ENCODE measurements around the gene MYOM3. TPM values are rescaled to one million over a fixed set of nuclear protein-coding genes. Genes with fewer than 3 reads are reported as not detected.

MYOM3 gene
- total RNA-seq, 1 donor from 2014 or later = 396 TPM

GRCh38 chr1:24102961-24103360, 9.0 kb downstream of the MYOM3 start:
- intact Hi-C loops (cut with DNase I) = no loop called here
- peak; percentile 87 for DNase-seq
- peak; percentile 71 for ATAC-seq (ENCODE audit: poor library complexity)

DNA sequence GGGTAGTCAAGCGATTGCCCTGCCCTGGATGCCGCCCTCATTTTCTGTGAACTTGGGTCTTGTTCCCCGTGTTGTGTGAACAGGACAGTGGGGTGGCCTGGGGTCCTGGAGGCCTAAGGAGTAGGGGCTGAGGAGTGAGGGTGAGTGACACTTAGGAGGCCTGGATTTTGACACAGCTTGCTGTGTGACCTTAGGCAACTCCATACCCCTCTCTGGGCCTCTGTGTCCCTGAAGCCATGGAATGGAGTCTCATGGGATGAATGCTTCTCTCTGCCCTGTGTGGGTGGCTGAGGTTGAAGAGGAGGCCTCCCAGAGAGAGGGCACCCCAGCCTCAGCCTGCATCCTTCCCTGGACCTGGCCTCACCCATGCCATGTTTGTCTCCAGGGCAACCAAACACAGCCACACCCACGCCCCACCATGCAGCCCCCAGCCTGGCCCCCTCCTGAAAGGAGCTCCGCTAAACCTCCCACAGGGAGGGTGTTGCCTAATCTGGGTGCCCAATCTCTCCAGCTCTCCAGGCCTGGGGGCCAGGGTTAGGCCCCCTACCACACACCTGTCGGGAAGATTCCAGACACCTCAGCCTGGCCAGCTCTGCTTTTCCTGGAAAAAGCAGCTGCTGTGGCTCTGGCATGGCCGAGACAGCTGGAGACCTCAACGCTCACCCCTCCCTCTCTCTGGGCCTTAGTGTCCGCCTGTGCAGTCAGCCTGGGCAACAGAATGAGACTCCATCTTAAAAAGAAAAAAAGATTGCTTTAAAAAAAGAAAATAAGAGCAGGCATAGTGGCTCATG, 9.9 kb downstream of the MYOM3 start:
- intact Hi-C loops (cut with DNase I) = no loop called here
- ATAC-seq (ENCODE audit: poor library complexity) = peak; percentile 4
- DNase-seq = no peak

- DNase-seq = no peak
- ATAC-seq (ENCODE audit: poor library complexity) = no peak
- intact Hi-C loops (cut with DNase I) = no loop called here
Observed at GRCh38 chr1:24100945-24101737, 10.8 kb downstream of the MYOM3 start.

DNA sequence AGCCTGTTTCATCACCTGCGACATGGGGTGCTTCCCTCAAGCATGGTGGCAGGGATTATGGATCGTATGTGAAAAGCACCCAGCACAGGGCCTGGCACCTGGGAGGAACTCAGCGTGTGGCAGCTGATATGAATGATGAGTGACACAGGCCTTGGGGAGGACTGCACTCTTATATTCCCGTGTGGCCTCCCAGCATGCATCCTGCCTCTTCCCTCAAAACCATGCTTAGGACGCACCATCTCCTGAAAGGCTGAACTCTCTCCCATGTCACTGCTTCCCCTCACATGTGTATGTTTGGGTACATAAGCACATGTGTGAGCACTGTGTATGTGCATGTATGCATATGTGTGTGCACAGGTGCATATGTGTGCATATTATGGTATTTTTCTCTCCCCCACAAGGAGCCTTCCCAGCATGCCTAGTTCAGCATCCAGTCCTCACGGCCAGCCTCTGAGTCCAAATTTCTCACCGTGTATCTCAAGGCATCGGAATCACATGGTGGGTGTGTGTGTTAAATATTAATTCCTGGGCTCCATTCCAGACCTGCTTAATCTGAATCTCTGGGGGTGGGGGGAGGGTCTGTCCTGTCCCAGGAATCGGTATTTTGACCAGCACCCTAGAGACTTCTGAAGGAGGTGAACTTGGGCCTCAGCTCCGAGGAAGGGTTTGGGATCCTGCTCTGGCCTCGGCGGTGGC, 12.8 kb downstream of the MYOM3 start:
- intact Hi-C loops (cut with DNase I) = no loop called here
- DNase-seq (no peak), ATAC-seq (ENCODE audit: poor library complexity) (no peak)

DNA sequence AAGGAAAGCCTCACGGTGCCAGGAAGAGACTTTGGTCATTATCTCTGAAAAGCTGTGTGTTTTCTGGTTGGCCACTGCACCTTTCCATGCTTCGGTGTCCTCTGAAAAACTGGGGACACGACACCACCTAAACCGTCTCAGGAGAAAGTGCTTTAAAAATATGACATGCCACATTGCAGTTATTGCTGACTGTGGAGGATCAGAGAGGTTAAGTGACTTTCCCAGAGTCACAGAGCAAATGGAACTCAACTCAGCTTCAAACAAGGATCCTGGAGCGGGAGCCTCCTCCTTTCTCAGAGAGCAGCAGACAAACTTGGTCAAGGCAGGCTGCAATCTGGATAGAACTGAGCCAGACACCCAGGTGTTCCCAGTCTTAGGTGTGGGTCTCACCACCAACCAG, 13.8 kb downstream of the MYOM3 start:
- intact Hi-C loops (cut with DNase I) = no loop called here
- DNase-seq (no peak), ATAC-seq (ENCODE audit: poor library complexity) (no peak)

DNA sequence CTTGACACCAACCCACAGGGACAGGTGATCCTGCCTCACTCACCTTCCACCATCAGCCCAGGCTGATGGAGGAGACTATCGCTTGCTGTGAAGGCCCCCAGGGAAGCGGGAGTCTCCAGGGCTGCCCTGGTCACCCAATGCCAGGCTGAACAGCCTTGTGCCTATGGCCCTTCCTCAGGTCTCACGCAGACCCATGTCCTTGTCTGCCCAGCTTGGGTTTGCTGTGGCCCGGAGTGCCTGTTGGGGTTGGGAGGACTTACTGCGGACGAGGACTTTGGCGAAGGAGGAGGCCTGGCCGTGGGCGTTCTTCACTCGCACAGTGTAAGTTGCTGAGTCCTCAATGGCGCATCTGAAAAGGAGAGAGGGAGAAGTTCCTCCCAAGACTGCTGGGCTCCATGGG, 14.3 kb downstream of the MYOM3 start:
- intact Hi-C loops (cut with DNase I) = no loop called here
- DNase-seq = no peak
- ATAC-seq (ENCODE audit: poor library complexity) = no peak

DNA sequence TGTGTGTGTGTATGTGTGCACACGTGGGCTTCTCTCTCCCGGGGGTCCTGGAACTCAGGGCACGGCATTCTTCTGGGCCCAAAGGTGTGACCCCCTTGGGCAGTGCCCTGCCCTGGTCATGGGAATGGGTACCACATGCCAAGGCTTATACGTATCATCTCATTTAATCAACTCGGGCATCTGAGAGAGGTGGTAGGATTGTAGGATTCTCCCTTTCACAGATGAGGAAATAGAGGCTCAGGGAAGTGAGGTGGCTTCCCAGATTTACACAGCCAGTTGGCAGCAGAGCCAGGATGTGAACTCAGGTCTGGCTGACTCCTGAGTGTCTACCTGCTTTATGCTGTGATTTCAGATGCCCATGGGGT, 15.2 kb downstream of the MYOM3 start:
- no peak for DNase-seq
- intact Hi-C loops (cut with DNase I) = no loop called here
- no peak for ATAC-seq (ENCODE audit: poor library complexity)

DNA sequence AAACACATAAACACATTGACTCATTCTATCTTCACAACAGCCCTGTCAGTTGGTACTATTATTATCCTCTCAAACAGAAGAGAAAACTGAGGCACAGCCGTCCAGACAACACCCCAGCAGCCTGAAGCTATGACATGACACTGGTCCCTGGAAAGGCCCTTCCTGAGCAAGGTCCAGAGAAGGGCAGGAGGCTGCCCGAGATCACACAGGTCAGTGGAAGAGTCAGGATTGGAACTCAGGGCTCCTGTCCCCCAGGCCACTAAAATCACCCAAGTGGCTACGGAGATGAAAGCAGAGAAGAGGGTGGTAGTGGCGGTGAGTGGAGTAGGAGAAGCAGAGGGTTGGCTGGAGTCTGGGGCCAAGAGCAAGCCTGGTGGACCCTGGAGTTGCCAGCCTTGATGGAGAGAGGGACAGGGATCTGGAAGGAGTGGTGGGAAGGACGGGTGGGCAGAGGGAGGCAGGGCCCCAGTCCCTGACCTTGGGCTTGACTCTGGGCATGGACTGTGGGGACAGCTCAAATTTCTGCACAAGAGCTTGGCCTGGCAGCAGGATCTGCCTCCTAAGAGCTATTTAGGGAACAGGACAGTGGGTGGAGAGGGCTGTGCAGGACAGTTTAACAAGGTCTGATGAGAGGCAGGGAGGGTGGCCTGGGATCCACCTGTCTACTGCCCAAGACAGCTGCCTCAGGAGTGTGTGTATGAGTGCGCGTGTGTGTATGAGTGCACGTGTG, 15.8 kb downstream of the MYOM3 start:
- ATAC-seq (ENCODE audit: poor library complexity) (peak; percentile 73), DNase-seq (peak; percentile 70)
- intact Hi-C loops (cut with DNase I) = no loop called here

DNA sequence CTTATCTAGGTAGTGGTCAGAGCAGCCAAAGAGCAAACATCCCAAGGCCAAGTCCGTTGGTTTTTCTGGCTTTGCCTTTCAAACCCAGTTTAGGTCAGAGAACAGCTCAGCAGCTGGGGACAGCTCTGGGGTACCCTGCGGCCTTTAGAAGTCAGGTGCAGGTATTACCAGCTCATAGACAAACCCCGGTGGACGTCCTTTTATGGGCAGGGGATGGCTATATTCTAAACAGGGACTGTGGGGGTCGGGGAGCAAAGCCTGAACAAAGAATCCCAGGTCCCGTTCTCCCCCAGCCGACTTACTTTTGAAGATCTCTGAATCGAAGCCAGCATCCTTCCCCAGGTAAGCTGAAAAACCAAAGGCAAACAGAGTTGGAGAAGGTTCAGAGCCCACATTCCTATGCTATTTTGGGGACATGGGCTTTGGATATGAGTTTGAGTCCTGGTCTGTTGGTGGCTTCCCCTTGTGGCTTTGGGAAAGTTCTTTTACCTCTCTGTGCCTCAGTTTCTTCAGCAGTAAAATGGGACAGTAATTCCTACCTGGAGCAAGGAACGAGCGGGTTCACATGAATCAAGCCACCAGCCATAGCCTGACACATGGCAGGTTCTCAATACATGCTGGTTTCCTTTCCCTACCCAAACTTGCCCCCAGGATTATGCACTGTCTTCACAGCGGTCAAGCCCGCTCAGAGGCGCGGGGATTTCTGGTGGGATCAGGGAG, 16.6 kb downstream of the MYOM3 start:
- intact Hi-C loops (cut with DNase I) = no loop called here
- DNase-seq (no peak), ATAC-seq (ENCODE audit: poor library complexity) (no peak)

DNA sequence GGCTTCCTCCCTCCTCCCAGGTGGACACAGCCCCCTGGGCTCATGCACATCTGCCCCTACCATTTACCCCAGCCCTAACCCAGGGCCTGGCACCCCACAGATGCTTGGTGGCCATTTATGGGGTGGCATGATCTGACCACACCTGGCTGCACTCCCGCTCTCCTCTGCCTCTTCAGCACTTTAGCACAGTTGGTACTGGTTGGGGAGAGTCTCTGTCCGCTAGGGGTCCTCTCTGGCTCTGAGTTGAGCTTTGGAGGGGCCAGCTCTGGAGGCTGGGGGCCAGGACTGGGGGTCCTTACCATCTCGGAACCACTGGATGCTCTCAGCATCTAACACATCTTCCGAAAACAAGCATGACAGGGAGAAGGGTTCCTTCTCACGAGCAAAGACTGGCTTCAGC, 17.4 kb downstream of the MYOM3 start:
- DNase-seq (no peak), ATAC-seq (ENCODE audit: poor library complexity) (no peak)
- intact Hi-C loops (cut with DNase I) = no loop called here

DNA sequence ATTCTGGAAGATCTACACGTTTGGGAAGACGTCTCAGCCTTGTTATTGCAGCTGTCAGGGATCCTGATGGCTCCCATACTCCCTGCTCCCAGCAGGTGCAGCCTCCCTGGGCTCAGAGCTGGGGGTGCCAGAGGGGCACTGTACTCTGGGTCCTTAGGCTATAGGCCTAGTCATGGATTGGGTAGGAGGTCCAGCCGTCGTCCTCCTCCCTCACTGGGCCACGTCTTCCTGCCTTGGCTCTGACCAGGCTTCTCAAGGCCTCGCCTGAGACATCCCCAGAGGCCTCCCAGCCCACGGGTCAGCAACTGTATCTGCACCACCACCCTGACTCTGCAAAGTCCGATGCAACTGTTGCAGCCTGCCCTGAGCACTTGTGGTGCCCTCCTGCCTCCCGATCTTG, 18.2 kb downstream of the MYOM3 start:
- ATAC-seq (ENCODE audit: poor library complexity) (no peak), DNase-seq (no peak)
- intact Hi-C loops (cut with DNase I) = no loop called here

GRCh38 chr1:24092979-24093378, 19.0 kb downstream of the MYOM3 start:
- no peak for DNase-seq
- no peak for ATAC-seq (ENCODE audit: poor library complexity)
- intact Hi-C loops (cut with DNase I) = no loop called here

GRCh38 chr1:24091971-24092482, 19.9 kb downstream of the MYOM3 start:
- ATAC-seq (ENCODE audit: poor library complexity) = no peak
- intact Hi-C loops (cut with DNase I) = no loop called here
- no peak for DNase-seq

DNA sequence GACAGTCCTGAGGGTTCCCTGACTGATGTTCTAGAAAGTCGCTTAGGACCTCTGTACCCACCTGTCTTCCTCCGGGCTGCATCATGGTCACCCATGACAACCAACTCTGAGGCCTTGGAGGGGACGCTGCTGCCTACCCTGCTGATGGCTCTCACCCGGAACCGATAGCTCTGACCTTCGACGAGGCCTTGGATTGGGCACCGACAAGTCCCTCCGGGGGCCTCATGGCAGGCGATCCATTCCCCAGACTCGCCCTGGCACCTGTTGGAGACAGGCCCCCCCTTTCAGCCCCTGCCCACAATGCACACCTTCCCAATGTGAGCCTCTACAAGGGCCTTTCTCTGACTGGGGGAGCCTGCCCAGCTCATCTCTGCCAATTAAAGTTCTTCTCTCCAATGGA, 21.2 kb downstream of the MYOM3 start:
- intact Hi-C loops (cut with DNase I) = no loop called here
- DNase-seq (no peak), ATAC-seq (ENCODE audit: poor library complexity) (peak; percentile 1)

- DNase-seq (peak; percentile 83), ATAC-seq (ENCODE audit: poor library complexity) (peak; percentile 80)
- intact Hi-C loops (cut with DNase I) = no loop called here
Observed at GRCh38 chr1:24089743-24090555, 22.0 kb downstream of the MYOM3 start.

DNA sequence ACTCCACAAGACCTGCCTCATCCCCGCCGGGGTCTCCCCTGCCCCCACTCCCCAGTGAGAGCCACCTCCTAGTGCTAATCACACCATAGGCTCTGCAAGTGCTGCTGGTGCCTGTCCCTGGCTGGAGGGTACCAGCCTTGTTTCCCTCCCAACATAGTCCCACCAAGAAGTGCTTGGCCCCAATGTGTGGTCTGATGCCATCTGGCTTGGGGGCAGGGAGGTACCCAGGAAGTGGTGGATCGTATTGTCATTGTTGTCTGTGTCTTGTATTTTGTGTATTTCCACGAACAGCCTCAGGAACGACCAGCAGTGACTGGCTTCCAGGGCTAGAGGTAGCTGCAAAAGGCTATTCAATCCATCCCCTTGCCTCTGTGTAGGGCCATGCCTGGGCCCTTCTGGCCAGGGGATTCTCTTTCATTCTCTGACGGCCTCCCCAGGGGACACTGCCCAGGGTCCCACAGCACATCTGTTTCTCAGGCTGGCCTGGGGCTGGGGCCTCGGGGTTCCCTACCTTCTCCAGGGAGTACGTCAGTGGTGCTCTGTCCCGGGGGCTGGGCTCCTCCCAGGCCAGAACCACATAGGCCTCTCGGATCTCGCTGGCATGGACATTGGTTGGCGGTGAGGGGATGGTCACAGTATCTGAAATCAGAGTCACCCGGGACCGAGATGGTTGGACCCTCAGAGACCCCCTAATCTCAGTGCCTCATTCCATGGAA, 22.8 kb downstream of the MYOM3 start:
- ATAC-seq (ENCODE audit: poor library complexity) = no peak
- no peak for DNase-seq
- intact Hi-C loops (cut with DNase I) = no loop called here

DNA sequence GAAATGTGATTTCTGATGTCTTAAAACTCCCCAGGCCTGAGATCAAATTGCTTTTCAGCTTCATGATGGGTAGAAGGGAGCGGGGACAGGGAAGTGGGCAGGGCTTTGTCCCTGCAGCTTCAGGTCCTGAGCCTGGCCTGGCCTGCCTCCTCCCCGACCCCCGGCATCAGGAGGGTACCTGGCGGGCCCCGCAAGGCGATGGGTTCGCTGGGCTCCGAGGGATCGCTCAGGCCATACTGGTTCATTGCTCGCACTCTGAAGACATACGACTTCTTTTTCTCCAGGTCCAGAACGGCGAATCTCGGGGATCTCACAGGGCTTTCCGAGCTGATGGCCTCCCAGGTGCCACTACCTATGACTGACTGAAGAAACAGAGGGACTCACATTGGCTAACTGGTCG, 25.5 kb downstream of the MYOM3 start:
- DNase-seq (no peak), ATAC-seq (ENCODE audit: poor library complexity) (no peak)

More for the DNA sequence above, 25.5 kb downstream of the MYOM3 start:
- intact Hi-C loops (cut with DNase I) = no loop called here
